ENCODE results near the gene ACVR1B. TPM values are rescaled to one million over a fixed set of nuclear protein-coding genes. Genes with fewer than 3 reads are reported as not detected.

ACVR1B gene
- total RNA-seq, 1 experiment from 2014 or later = 14.1 TPM

GRCh38 chr12:51947246-51947996, 4.1 kb upstream of the ACVR1B start:
- DNase-seq = no peak
- Histone ChIP-seq H3K4me3 (ENCODE audit: insufficient read depth, low read depth, low read length) (no peak overlapping the region), H3K36me3 (replicated peaks; ENCODE audit: control insufficient read depth, insufficient read depth, low read length) (no peaks in the 10 kb centered on the region), H3K27me3 (ENCODE audit: control insufficient read depth, insufficient read depth, low read length) (peaks cover 34% of the 10 kb centered on the region)

GRCh38 chr12:51948066-51948465, 3.4 kb upstream of the ACVR1B start:
- no peaks in the 10 kb centered on the region for H3K36me3 ChIP-seq (replicated peaks; ENCODE audit: control insufficient read depth, insufficient read depth, low read length)
- H3K4me3 ChIP-seq (ENCODE audit: insufficient read depth, low read depth, low read length) = no peak overlapping the region
- peaks cover 38% of the 10 kb centered on the region for H3K27me3 ChIP-seq (ENCODE audit: control insufficient read depth, insufficient read depth, low read length)
- no peak for DNase-seq

DNA sequence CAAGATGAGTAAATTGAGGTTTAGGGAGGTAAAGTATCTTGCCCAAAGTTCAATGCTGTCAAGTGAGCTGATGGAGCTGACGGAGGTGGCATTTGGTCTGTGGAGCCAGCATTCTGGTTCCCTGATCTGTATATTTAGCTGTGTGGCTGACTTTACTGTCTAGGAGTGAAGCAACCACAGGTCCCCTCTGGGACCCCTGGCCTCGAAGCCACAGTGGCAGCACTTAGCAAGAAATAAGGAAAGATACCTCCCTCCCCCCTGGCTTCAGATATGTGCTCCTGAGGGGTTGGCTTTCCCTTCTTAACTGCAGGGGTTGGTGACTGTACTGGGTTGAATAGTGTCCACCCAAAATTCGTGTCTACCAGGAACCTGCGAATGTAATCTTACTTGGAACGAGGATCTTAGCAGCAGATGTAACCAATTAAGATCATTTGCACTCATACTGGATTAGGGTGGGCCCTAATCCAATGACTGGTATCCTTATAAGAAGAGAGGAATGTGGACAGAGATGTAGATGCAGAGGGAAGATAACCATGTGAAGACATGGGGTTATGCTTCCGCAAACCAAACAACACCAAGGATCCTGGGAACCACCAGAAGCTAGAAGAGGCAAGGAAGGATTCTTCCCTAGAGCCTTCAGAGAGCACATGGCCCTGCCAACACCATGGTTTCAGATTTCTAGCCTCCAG, 2.0 kb upstream of the ACVR1B start:
- Histone ChIP-seq H3K4me3 (ENCODE audit: insufficient read depth, low read depth, low read length) (no peak overlapping the region), H3K27me3 (ENCODE audit: control insufficient read depth, insufficient read depth, low read length) (peaks cover 40% of the 10 kb centered on the region), H3K36me3 (replicated peaks; ENCODE audit: control insufficient read depth, insufficient read depth, low read length) (no peaks in the 10 kb centered on the region)
- no peak for DNase-seq

GRCh38 chr12:51950682-51951198, 759 bp upstream of the ACVR1B start:
- H3K27me3 ChIP-seq (ENCODE audit: control insufficient read depth, insufficient read depth, low read length) = peaks cover 40% of the 10 kb centered on the region
- no peaks in the 10 kb centered on the region for H3K36me3 ChIP-seq (replicated peaks; ENCODE audit: control insufficient read depth, insufficient read depth, low read length)
- DNase-seq = no peak
- peak overlapping the region; percentile 55 for H3K4me3 ChIP-seq (ENCODE audit: insufficient read depth, low read depth, low read length)

- Histone ChIP-seq H3K4me3 (ENCODE audit: insufficient read depth, low read depth, low read length) (peak overlapping the region; percentile 86), H3K36me3 (replicated peaks; ENCODE audit: control insufficient read depth, insufficient read depth, low read length) (no peaks in the 10 kb centered on the region), H3K27me3 (ENCODE audit: control insufficient read depth, insufficient read depth, low read length) (peaks cover 40% of the 10 kb centered on the region)
- peak; percentile 60 for DNase-seq
These were observed 584 bp downstream of the ACVR1B start for GRCh38 chr12:51951843-51952722.

GRCh38 chr12:51953089-51953488, 1.6 kb downstream of the ACVR1B start:
- peaks cover 37% of the 10 kb centered on the region for H3K27me3 ChIP-seq (ENCODE audit: control insufficient read depth, insufficient read depth, low read length)
- H3K4me3 ChIP-seq (ENCODE audit: insufficient read depth, low read depth, low read length) = peak overlapping the region; percentile 86; the same call in 1 of the 2 replicates
- H3K36me3 ChIP-seq (replicated peaks; ENCODE audit: control insufficient read depth, insufficient read depth, low read length) = no peaks in the 10 kb centered on the region
- DNase-seq = no peak

GRCh38 chr12:51953864-51954263, 2.4 kb downstream of the ACVR1B start:
- Histone ChIP-seq H3K27me3 (ENCODE audit: control insufficient read depth, insufficient read depth, low read length) (peaks cover 33% of the 10 kb centered on the region), H3K36me3 (replicated peaks; ENCODE audit: control insufficient read depth, insufficient read depth, low read length) (no peaks in the 10 kb centered on the region), H3K4me3 (ENCODE audit: insufficient read depth, low read depth, low read length) (no peak overlapping the region)
- no peak for DNase-seq

- Histone ChIP-seq H3K4me3 (ENCODE audit: insufficient read depth, low read depth, low read length) (no peak overlapping the region), H3K36me3 (replicated peaks; ENCODE audit: control insufficient read depth, insufficient read depth, low read length) (no peaks in the 10 kb centered on the region), H3K27me3 (ENCODE audit: control insufficient read depth, insufficient read depth, low read length) (peaks cover 26% of the 10 kb centered on the region)
- DNase-seq = no peak
These were observed 3.3 kb downstream of the ACVR1B start for GRCh38 chr12:51954561-51955361.

GRCh38 chr12:51955702-51956101, 4.2 kb downstream of the ACVR1B start:
- H3K36me3 ChIP-seq (replicated peaks; ENCODE audit: control insufficient read depth, insufficient read depth, low read length) = no peaks in the 10 kb centered on the region
- no peak overlapping the region for H3K4me3 ChIP-seq (ENCODE audit: insufficient read depth, low read depth, low read length)
- no peak for DNase-seq
- peaks cover 16% of the 10 kb centered on the region for H3K27me3 ChIP-seq (ENCODE audit: control insufficient read depth, insufficient read depth, low read length)

GRCh38 chr12:51958542-51958941, 7.0 kb downstream of the ACVR1B start:
- no peaks in the 10 kb centered on the region for H3K36me3 ChIP-seq (replicated peaks; ENCODE audit: control insufficient read depth, insufficient read depth, low read length)
- H3K27me3 ChIP-seq (ENCODE audit: control insufficient read depth, insufficient read depth, low read length) = no peaks in the 10 kb centered on the region
- DNase-seq = no peak
- H3K4me3 ChIP-seq (ENCODE audit: insufficient read depth, low read depth, low read length) = no peak overlapping the region

DNA sequence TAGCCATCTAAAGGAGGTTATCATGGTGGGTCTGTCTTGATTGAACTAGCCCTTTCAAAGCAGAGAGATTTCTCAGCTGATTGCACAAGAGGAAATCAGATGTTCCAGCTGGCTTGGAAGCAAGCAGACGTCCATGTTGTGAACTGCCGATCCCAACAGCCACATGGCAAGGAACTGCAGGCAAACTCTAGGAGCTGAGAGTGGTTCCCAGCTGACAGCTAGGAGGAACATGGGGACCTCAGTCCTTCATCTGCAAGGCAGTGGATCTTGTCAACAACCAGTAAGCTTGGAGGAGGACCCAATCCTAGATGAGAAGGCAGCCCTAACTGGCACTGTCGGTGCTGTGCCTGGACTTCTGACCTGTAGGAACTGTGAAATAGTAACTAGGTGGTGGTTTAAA, 7.7 kb downstream of the ACVR1B start:
- Histone ChIP-seq H3K36me3 (replicated peaks; ENCODE audit: control insufficient read depth, insufficient read depth, low read length) (no peaks in the 10 kb centered on the region), H3K4me3 (ENCODE audit: insufficient read depth, low read depth, low read length) (no peak overlapping the region), H3K27me3 (ENCODE audit: control insufficient read depth, insufficient read depth, low read length) (no peaks in the 10 kb centered on the region)
- no peak for DNase-seq

- Histone ChIP-seq H3K36me3 (replicated peaks; ENCODE audit: control insufficient read depth, insufficient read depth, low read length) (no peaks in the 10 kb centered on the region), H3K27me3 (ENCODE audit: control insufficient read depth, insufficient read depth, low read length) (no peaks in the 10 kb centered on the region), H3K4me3 (ENCODE audit: insufficient read depth, low read depth, low read length) (no peak overlapping the region)
- no peak for DNase-seq
These were observed 8.4 kb downstream of the ACVR1B start for GRCh38 chr12:51959921-51960320.

DNA sequence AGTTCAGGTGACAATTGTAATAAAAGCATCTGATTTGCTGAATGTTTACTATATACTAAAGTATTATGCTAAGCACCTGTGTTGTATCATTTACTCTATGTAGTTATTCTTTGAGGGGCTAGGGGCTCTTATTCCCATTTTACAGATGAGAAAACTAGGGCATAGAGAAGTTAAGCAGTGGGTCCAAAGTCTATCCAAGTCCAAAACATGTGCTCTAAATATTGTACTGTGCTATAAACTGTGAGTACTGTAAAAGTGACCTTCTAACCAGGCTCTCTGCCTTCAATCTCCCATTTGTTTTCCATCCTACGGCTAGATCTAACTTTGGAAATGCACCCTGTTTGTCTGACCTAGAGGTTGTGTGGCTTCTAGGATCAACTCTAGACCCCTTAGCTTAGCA, 9.0 kb downstream of the ACVR1B start:
- no peak for DNase-seq
- H3K36me3 ChIP-seq (replicated peaks; ENCODE audit: control insufficient read depth, insufficient read depth, low read length) = no peaks in the 10 kb centered on the region

GRCh38 chr12:51960890-51961289, 9.4 kb downstream of the ACVR1B start:
- DNase-seq = no peak
- H3K36me3 ChIP-seq (replicated peaks; ENCODE audit: control insufficient read depth, insufficient read depth, low read length) = no peaks in the 10 kb centered on the region
- H3K4me3 ChIP-seq (ENCODE audit: insufficient read depth, low read depth, low read length) = no peak overlapping the region

More for the DNA sequence above, 9.0 kb downstream of the ACVR1B start:
- Histone ChIP-seq H3K4me3 (ENCODE audit: insufficient read depth, low read depth, low read length) (no peak overlapping the region), H3K27me3 (ENCODE audit: control insufficient read depth, insufficient read depth, low read length) (no peaks in the 10 kb centered on the region)

More at GRCh38 chr12:51960890-51961289, 9.4 kb downstream of the ACVR1B start:
- H3K27me3 ChIP-seq (ENCODE audit: control insufficient read depth, insufficient read depth, low read length) = no peaks in the 10 kb centered on the region
